SK-N-SH treated with all-trans-retinoic acid at 6 μM for 48 hours (cell line): ENCODE results near the gene VPS54.

ENCODE experiments used
- ESRRG ChIP-seq: fragments of 250-450 bp; sonication (Bioruptor Pico); IDR thresholded peaks from 2 replicates; pipeline ENCODE4 v1.6.1; 2021; ENCODE audit warnings: mild to moderate bottlenecking
- GLIS3 ChIP-seq: fragments of 250-450 bp; sonication (Bioruptor Pico); IDR thresholded peaks from 2 replicates; pipeline ENCODE4 v1.5.0; 2020; ENCODE audit warnings: mild to moderate bottlenecking, moderate library complexity
- OSR1 ChIP-seq: fragments of 250-450 bp; sonication (Bioruptor Pico); IDR thresholded peaks from 2 replicates; pipeline ENCODE4 v1.8.0; 2022; ENCODE audit warnings: moderate library complexity, mild to moderate bottlenecking, inconsistent platforms
- TOX ChIP-seq: fragments of 250-450 bp; sonication (Bioruptor Pico); IDR thresholded peaks from 2 replicates; pipeline ENCODE4 v1.8.0; 2021; ENCODE audit warnings: mild to moderate bottlenecking, moderate library complexity, borderline replicate concordance
- ZFP3 ChIP-seq: fragments of 250-450 bp; sonication (Bioruptor Pico); IDR thresholded peaks from 2 replicates; pipeline ENCODE4 v1.5.0; 2020; ENCODE audit warnings: mild to moderate bottlenecking, moderate library complexity
- ZFP30 ChIP-seq: fragments of 450-650 bp; formaldehyde crosslinking; IDR thresholded peaks from 2 replicates; pipeline ENCODE4 v1.5.0; 2022; ENCODE audit warnings: mild to moderate bottlenecking, moderate library complexity
- TF ChIP-seq, protein P1 (sequence below): fragments of 250-450 bp; sonication (Bioruptor Pico); IDR thresholded peaks from 2 replicates; pipeline ENCODE4 v1.8.0; 2020; ENCODE audit warnings: mild to moderate bottlenecking, moderate library complexity, borderline replicate concordance
- TF ChIP-seq, protein P2 (sequence below): fragments of 250-450 bp; sonication (Bioruptor Pico); IDR thresholded peaks from 2 replicates; pipeline ENCODE4 v1.5.0; 2020; ENCODE audit warnings: mild to moderate bottlenecking, moderate library complexity
- TF ChIP-seq, protein P3 (sequence below): fragments of 250-450 bp; sonication (Bioruptor Pico); IDR thresholded peaks from 2 replicates; pipeline ENCODE4 v1.8.0; 2021; ENCODE audit warnings: low read depth, mild to moderate bottlenecking, moderate library complexity, borderline replicate concordance
- TF ChIP-seq, protein P4 (sequence below): fragments of 250-450 bp; sonication (Bioruptor Pico); IDR thresholded peaks from 2 replicates; pipeline ENCODE4 v1.5.1; 2020; ENCODE audit warnings: low read depth, mild to moderate bottlenecking, moderate library complexity

DNA sequence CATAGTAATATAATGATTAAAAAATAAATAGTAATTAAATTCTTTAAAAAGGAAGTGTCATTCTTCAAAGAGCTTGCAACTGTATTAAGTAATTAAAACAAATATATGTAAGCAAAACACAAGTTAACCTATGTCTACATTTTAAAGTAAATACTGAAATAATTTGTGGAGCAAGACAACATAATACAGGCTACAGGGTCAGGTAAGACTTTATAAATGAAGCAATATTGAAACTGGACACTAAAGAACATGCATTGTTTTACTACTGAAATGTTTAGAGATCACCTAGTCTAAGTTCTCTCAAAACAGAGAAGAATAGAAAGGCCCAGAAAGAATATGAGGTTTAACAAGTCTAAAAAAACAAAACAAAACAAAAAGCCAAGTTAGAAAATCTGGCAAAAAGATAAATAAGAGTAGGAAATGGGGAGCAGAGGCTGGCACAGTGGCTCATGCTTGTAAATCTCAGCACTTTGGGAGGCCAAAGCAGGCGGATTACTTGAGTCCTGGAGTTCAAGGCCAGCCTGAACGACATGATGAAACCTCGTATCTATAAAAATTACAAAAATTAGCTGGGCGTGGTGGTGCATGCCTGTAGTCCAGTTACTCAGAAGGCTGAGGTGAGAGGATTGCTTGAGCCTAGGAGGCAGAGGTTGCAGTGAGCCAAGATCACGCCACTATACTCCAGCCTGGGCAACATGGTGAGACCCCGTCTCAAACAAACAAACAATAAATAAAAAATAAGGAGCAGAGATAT is 34.4 kb downstream of the VPS54 start:
- TF ChIP-seq, protein P1, sequence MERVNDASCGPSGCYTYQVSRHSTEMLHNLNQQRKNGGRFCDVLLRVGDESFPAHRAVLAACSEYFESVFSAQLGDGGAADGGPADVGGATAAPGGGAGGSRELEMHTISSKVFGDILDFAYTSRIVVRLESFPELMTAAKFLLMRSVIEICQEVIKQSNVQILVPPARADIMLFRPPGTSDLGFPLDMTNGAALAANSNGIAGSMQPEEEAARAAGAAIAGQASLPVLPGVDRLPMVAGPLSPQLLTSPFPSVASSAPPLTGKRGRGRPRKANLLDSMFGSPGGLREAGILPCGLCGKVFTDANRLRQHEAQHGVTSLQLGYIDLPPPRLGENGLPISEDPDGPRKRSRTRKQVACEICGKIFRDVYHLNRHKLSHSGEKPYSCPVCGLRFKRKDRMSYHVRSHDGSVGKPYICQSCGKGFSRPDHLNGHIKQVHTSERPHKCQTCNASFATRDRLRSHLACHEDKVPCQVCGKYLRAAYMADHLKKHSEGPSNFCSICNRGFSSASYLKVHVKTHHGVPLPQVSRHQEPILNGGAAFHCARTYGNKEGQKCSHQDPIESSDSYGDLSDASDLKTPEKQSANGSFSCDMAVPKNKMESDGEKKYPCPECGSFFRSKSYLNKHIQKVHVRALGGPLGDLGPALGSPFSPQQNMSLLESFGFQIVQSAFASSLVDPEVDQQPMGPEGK (CRISPR knock-in tag) = no peak
- TF ChIP-seq, protein P2, sequence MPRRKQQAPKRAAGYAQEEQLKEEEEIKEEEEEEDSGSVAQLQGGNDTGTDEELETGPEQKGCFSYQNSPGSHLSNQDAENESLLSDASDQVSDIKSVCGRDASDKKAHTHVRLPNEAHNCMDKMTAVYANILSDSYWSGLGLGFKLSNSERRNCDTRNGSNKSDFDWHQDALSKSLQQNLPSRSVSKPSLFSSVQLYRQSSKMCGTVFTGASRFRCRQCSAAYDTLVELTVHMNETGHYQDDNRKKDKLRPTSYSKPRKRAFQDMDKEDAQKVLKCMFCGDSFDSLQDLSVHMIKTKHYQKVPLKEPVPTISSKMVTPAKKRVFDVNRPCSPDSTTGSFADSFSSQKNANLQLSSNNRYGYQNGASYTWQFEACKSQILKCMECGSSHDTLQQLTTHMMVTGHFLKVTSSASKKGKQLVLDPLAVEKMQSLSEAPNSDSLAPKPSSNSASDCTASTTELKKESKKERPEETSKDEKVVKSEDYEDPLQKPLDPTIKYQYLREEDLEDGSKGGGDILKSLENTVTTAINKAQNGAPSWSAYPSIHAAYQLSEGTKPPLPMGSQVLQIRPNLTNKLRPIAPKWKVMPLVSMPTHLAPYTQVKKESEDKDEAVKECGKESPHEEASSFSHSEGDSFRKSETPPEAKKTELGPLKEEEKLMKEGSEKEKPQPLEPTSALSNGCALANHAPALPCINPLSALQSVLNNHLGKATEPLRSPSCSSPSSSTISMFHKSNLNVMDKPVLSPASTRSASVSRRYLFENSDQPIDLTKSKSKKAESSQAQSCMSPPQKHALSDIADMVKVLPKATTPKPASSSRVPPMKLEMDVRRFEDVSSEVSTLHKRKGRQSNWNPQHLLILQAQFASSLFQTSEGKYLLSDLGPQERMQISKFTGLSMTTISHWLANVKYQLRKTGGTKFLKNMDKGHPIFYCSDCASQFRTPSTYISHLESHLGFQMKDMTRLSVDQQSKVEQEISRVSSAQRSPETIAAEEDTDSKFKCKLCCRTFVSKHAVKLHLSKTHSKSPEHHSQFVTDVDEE (CRISPR knock-in tag) = no peak
- TF ChIP-seq ZFP3 (CRISPR knock-in tag) (no peak), GLIS3 (CRISPR knock-in tag) (no peak), ZFP30 (CRISPR knock-in tag) (no peak), OSR1 (no peak), TOX (no peak), ESRRG (CRISPR knock-in tag) (no peak)
- TF ChIP-seq, protein P3, sequence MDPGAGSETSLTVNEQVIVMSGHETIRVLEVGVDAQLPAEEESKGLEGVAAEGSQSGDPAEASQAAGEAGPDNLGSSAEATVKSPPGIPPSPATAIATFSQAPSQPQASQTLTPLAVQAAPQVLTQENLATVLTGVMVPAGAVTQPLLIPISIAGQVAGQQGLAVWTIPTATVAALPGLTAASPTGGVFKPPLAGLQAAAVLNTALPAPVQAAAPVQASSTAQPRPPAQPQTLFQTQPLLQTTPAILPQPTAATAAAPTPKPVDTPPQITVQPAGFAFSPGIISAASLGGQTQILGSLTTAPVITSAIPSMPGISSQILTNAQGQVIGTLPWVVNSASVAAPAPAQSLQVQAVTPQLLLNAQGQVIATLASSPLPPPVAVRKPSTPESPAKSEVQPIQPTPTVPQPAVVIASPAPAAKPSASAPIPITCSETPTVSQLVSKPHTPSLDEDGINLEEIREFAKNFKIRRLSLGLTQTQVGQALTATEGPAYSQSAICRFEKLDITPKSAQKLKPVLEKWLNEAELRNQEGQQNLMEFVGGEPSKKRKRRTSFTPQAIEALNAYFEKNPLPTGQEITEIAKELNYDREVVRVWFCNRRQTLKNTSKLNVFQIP (CRISPR knock-in tag) = no peak
- TF ChIP-seq, protein P4, sequence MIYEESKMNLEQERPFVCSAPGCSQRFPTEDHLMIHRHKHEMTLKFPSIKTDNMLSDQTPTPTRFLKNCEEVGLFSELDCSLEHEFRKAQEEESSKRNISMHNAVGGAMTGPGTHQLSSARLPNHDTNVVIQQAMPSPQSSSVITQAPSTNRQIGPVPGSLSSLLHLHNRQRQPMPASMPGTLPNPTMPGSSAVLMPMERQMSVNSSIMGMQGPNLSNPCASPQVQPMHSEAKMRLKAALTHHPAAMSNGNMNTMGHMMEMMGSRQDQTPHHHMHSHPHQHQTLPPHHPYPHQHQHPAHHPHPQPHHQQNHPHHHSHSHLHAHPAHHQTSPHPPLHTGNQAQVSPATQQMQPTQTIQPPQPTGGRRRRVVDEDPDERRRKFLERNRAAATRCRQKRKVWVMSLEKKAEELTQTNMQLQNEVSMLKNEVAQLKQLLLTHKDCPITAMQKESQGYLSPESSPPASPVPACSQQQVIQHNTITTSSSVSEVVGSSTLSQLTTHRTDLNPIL (CRISPR knock-in tag) = no peak
